NCI-H1105 treated with DMSO at 0.1 percent for 48 hours (cell line): Measurements from ENCODE around the gene ANXA11.

Experiments used
- DNase-seq: peaks from one replicate; lab custom pipeline; 2025; lab: John Stamatoyannopoulos, UW

ANXA11 gene

GRCh38 chr10:80187465-80188409 is 17.6 kb downstream of the ANXA11 start:
- DNase-seq = no peak

- no peak for DNase-seq
Measured at GRCh38 chr10:80187060-80187459, 18.3 kb downstream of the ANXA11 start.

GRCh38 chr10:80186364-80187012 is 18.8 kb downstream of the ANXA11 start:
- DNase-seq = no peak

- DNase-seq = no peak
Measured at GRCh38 chr10:80185578-80186299, 19.6 kb downstream of the ANXA11 start.

GRCh38 chr10:80184291-80184690 is 21.0 kb downstream of the ANXA11 start:
- DNase-seq = no peak

DNA sequence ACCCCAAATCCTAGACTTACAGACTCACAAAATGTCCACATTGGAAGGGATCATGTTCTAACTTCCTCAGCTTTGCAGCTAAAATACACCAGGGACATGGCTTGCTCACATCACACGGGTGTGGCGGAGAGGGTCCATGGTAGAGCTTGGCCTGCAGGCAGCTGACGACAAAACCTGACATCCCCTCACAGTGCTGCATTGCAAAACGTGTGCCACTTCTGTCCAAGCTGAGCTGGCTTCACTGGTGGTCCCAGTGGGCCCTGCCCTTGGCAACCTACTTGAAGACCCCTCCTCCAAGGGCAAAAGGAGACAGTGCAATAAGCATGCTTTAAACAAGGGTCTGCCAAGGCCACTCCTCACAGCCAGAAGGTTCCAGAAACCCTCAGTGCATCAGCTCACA is 21.9 kb downstream of the ANXA11 start:
- no peak for DNase-seq

DNA sequence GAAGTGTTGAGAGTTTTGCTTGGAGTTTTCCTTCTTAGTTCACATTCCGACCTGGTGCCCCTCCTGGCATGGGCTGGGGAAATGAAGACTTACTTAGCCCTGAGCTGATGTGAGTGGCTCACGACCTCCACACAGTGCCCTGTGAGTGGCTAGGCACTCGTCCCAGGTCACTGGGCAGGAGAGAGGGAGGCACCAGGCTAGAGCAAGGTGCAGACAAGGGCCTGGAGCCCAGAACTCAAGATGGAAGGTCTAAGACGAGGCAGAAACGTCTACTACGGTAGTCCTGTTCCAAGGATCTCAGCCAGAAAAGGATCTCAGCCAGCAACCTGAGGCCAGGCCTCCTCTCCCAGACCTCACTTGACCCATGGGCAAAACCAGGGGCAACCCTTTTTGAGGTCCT is 22.4 kb downstream of the ANXA11 start:
- DNase-seq = no peak

DNA sequence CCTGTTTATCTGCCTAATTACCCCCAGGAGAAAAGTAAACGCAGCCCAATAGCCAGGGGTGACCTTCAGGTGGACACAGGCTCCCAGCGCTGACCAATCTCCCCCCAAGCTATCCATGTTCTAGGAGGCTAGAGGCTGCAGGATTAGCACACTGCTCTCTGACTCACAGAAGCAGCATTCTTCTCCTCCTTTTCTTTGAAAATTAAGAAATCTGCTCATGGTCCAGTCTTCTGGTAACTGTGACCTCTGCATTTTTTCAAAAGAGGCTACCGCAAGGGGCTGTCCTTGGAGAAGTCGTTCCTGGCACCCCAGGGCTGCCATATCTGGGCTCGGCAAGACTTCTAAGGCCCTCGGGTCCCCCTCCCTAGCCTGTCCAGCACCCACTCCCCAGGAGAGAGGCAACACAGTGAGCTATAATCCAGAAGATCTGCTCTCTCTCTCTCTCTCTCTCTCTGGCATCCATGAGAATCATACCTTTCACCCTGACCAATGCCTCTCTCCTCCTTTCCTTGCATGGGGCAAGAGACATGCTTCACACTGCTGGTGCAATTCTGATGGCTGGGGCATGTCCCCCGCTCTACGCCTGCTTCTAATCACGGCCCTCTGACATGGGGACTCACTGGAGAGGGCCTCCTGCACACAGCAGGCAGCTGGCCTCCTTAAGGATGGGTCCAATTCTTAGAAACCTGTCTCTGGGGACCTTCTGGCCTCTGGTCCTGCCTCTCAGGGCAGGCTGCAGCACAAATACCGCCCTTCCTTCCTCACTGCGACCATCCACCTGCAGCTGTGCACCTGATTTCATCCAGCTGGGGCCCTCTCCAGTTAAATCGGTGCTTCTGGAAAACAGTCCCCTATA is 27.3 kb downstream of the ANXA11 start:
- no peak for DNase-seq

DNA sequence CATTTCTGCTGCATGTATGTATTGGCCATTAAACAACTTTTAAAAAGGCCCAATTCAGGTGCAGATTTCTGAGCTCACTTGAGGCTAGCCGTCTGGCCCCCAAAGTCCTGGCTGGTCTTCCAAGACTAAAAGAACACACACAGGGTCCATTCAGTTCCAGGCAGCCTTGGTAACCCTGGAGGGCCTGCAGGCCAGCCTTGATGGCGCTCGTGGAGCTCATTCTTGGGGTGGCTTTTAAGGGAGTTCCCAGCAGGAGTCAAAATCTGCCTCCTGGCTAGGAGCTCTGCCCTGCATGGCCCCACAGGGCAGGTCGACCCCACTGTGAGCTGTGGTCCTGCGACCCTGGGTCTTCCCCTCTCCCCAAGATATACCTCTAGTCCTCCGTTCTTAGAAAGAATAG is 28.8 kb downstream of the ANXA11 start:
- no peak for DNase-seq

GRCh38 chr10:80174641-80175395 is 30.5 kb downstream of the ANXA11 start:
- DNase-seq = no peak

GRCh38 chr10:80173466-80173865 is 31.9 kb downstream of the ANXA11 start:
- peak; percentile 69 for DNase-seq

DNA sequence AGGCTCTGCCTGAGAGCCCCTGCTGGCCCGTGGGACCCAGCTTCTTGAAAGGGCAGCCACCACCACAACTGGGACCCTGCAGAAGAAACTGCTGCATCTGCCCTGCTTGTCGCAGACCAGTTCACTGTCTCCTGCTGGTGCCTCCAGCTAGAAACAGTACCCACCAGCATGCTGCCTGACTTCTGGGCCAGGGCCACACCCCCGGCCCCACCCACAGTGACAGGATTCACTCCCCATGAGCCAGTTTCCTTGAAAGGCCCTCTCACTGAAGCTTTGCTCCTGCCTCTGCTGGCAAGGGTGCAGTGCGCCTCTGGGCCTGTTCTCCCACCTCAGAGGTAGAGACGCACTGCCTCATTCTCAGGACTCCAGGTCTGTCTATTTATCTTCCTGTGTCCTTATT is 32.4 kb downstream of the ANXA11 start:
- DNase-seq = no peak

DNA sequence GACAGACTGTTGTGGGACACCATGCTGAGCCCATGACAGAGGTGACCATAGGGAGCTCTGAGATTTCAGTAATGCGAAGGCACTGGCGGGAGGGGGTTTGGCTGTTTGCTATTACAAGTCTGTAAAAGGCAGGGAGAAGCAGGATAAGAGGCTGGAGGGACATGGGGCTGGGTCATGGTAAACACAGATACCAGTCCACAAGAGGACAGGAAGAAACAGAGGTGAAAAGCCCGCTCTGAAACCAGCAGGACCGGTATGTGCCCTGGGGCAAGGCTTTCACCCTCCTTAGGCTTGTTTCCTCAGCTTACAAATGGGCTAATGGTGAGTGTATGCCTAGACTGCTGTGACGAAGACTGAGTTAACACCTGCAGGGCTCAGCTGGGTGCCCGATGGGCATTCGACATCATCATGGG is 34.1 kb downstream of the ANXA11 start:
- DNase-seq = no peak

GRCh38 chr10:80170641-80171040 is 34.7 kb downstream of the ANXA11 start:
- no peak for DNase-seq

DNA sequence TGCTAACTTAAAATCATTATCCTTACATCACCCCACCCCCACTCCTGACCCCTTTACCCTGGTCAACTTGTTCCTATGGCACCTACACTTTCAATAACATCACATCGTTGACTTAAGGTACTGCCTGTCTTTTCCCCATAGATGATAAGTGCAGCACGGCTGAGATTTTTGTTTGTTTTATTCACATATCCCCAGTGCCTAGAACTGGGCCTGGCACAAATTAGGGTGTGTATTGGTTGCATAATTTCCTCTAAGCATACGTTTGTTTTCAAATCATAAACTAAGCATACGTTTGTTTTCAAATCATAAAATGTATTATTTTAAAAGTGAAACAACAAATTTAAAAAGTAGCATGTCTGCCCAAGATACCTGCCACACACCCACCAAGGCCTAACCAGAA is 35.3 kb downstream of the ANXA11 start:
- no peak for DNase-seq

GRCh38 chr10:80168679-80169380 is 36.5 kb downstream of the ANXA11 start:
- no peak for DNase-seq

- DNase-seq = no peak
Measured at GRCh38 chr10:80168162-80168511, 37.2 kb downstream of the ANXA11 start.

GRCh38 chr10:80167471-80168161 is 37.7 kb downstream of the ANXA11 start:
- no peak for DNase-seq

DNA sequence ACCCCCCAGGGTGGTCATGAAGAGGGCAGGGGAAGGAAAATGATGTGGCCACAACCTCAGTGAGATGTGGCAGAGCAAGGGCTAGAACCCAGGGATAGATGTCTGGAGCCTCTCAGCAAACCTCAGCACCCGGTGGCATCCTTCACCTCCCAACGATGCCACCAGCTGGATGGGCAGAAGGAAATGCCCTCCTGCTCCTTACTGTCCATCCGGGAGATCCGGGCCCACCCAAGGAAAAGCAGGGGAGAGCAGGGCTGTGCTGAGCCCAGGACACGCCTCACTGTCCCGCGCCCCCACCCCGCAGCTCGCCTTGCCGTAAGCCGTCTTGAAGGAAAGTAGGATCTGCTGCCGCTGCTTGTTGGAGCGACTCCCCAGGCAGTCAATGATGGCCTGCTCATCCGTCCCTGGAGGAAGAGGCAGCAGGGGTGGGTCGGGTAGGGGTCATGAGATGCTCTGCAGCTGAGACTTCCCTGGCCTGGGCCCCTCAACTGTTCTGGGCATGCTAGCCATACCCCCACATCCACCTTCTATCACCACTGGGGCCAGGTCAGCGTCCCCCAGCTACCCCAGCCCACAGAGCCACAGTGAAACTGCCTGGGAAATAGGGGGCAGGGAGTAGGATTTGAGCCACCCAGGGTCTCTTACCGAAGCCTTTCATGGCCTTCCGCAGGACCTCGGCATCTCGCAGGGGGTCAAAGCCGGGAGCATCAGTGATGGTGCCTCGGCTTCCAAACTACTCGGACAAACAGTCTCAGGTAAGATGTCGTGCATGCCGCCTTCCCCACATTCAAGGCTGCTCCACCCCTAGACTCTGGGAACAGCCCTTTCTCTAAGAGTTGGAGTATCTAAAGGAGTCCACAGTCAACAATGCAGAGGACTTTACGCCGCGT is 38.5 kb downstream of the ANXA11 start:
- no peak for DNase-seq
